Cardiac muscle cell (in vitro differentiated cells and primary cell): ENCODE results near the gene MTRF1. TPM values are rescaled to one million over a fixed set of nuclear protein-coding genes. Genes with fewer than 3 reads are reported as not detected.

Experiments
- DNase-seq, 2 donors: peaks; one replicate each; pipeline versions ENCODE4 v3.0.0 to v3.0.0-alpha.2; 2010 to 2017; ENCODE audit warnings: low read depth in 1 of 2, low spot score in 1 of 2
- H3K27ac ChIP-seq: fragments of 200-600 bp; sonication (generic); 2 replicates; pipeline ENCODE4 v1.5.1; 2016
- H3K27me3 ChIP-seq: fragments of 200-600 bp; sonication (generic); 2 replicates; pipeline ENCODE4 v1.6.0; 2016; ENCODE audit warnings: control low read depth
- H3K36me3 ChIP-seq: fragments of 200-600 bp; sonication (generic); 2 replicates; pipeline ENCODE4 v1.5.1; 2016; ENCODE audit warnings: control low read depth
- H3K4me1 ChIP-seq: fragments of 200-600 bp; sonication (generic); 2 replicates; pipeline ENCODE4 v1.8.1; 2017; ENCODE audit warnings: low read depth, mild to moderate bottlenecking, mixed run types
- H3K4me3 ChIP-seq: fragments of 200-600 bp; sonication (generic); 2 replicates; pipeline ENCODE4 v1.5.1; 2016; ENCODE audit warnings: mild to moderate bottlenecking
- H3K9me3 ChIP-seq: fragments of 200-600 bp; sonication (generic); 2 replicates; pipeline ENCODE4 v1.5.1; 2017; ENCODE audit warnings: low read depth, mild to moderate bottlenecking, control low read depth
- CTCF ChIP-seq: IDR thresholded peaks from 2 replicates; pipeline ENCODE4 v1.5.1; 2012; ENCODE audit warnings: low read depth, mild to moderate bottlenecking, low read length
- polyA plus RNA-seq: library from polyadenylated mRNA; unstranded; fragments of >200 nt; fragmentation: Nextera tagmentation; extraction: Ambion mirVana; gene quantifications from 2 replicates; pipeline ENCODE4 v1.2.1, GENCODE V29; 2016
- total RNA-seq: library from RNA; depleted of rRNA; stranded (reverse); fragments of >200 nt; gene quantifications from 2 replicates; pipeline ENCODE4 v1.2.3, GENCODE V29; 2016

MTRF1 gene
- total and polyA plus RNA-seq, 2 experiments from 2014 or later = 8.4 to 11.0 TPM

- no peaks in the 10 kb centered on the region for H3K27me3 ChIP-seq
- TF ChIP-seq CTCF = no peak
- no peak overlapping the region for H3K27ac ChIP-seq
- H3K9me3 ChIP-seq = no peaks in the 10 kb centered on the region
- DNase-seq = no peak
- H3K4me3 ChIP-seq = no peak overlapping the region
- H3K4me1 ChIP-seq = peaks cover 7% of the 10 kb centered on the region
- H3K36me3 ChIP-seq = no peaks in the 10 kb centered on the region
Observed at GRCh38 chr13:41307884-41308640, 44.7 kb upstream of the MTRF1 start.

- Histone ChIP-seq H3K4me3 (no peak overlapping the region), H3K36me3 (no peaks in the 10 kb centered on the region), H3K9me3 (no peaks in the 10 kb centered on the region), H3K27me3 (no peaks in the 10 kb centered on the region), H3K27ac (no peak overlapping the region), H3K4me1 (no peaks in the 10 kb centered on the region)
- no peak for TF ChIP-seq CTCF
- peak in 1 of 2 donors; percentile 32 for DNase-seq
Observed at GRCh38 chr13:41306271-41307145, 43.1 kb upstream of the MTRF1 start.

- no peak for DNase-seq
- Histone ChIP-seq H3K27me3 (no peaks in the 10 kb centered on the region), H3K4me1 (no peaks in the 10 kb centered on the region), H3K27ac (no peak overlapping the region), H3K4me3 (no peak overlapping the region), H3K36me3 (no peaks in the 10 kb centered on the region), H3K9me3 (no peaks in the 10 kb centered on the region)
- TF ChIP-seq CTCF = no peak
Observed at GRCh38 chr13:41304551-41304950, 41.2 kb upstream of the MTRF1 start.

- no peak for TF ChIP-seq CTCF
Observed at GRCh38 chr13:41302743-41303142, 39.4 kb upstream of the MTRF1 start.

GRCh38 chr13:41299316-41300094, 36.1 kb upstream of the MTRF1 start:
- Histone ChIP-seq H3K27ac (no peak overlapping the region), H3K4me3 (no peak overlapping the region), H3K27me3 (no peaks in the 10 kb centered on the region), H3K9me3 (no peaks in the 10 kb centered on the region), H3K4me1 (no peaks in the 10 kb centered on the region), H3K36me3 (no peaks in the 10 kb centered on the region)
- TF ChIP-seq CTCF = no peak
- DNase-seq = no peak

More at GRCh38 chr13:41302743-41303142, 39.4 kb upstream of the MTRF1 start:
- DNase-seq = no peak
- no peak overlapping the region for H3K27ac ChIP-seq
- no peak overlapping the region for H3K4me3 ChIP-seq
- no peaks in the 10 kb centered on the region for H3K36me3 ChIP-seq
- H3K9me3 ChIP-seq = no peaks in the 10 kb centered on the region
- H3K27me3 ChIP-seq = no peaks in the 10 kb centered on the region
- no peaks in the 10 kb centered on the region for H3K4me1 ChIP-seq
